SHP77 (cell line): ENCODE data around the gene ADCY4.

Experiments used
- DNase-seq, 2 experiments: peaks; one replicate each; lab custom pipeline; 2025; lab: John Stamatoyannopoulos, UW

ADCY4 gene

GRCh38 chr14:24297190-24297964 lies 37.5 kb downstream of the ADCY4 start:
- peak; percentile 43 to 47 for DNase-seq

GRCh38 chr14:24296341-24297157 lies 38.3 kb downstream of the ADCY4 start:
- DNase-seq: peak; percentile 71 to 75

GRCh38 chr14:24293525-24293924 lies 41.3 kb downstream of the ADCY4 start:
- DNase-seq: no peak

- no peak for DNase-seq
Observed at GRCh38 chr14:24292118-24292807, 42.6 kb downstream of the ADCY4 start.

GRCh38 chr14:24291446-24292117 lies 43.3 kb downstream of the ADCY4 start:
- no peak for DNase-seq

GRCh38 chr14:24290746-24291145 lies 44.1 kb downstream of the ADCY4 start:
- no peak for DNase-seq

- no peak for DNase-seq
Observed at GRCh38 chr14:24289649-24290280, 45.1 kb downstream of the ADCY4 start.

GRCh38 chr14:24286996-24287395 lies 47.9 kb downstream of the ADCY4 start:
- DNase-seq: no peak

- no peak for DNase-seq
Observed at GRCh38 chr14:24285351-24285750, 49.5 kb downstream of the ADCY4 start.

- DNase-seq: no peak
Observed at GRCh38 chr14:24284501-24285035, 50.3 kb downstream of the ADCY4 start.

- no peak for DNase-seq
Observed at GRCh38 chr14:24283796-24284460, 50.9 kb downstream of the ADCY4 start.

GRCh38 chr14:24282736-24283135 lies 52.1 kb downstream of the ADCY4 start:
- no peak for DNase-seq

- DNase-seq: no peak
Observed at GRCh38 chr14:24281636-24282035, 53.2 kb downstream of the ADCY4 start.

GRCh38 chr14:24280797-24281460 lies 53.9 kb downstream of the ADCY4 start:
- DNase-seq: no peak

GRCh38 chr14:24279301-24280186 lies 55.3 kb downstream of the ADCY4 start:
- DNase-seq: no peak

- DNase-seq: no peak
Observed at GRCh38 chr14:24278424-24278823, 56.4 kb downstream of the ADCY4 start.

- DNase-seq: no peak
Observed at GRCh38 chr14:24277606-24278321, 57.1 kb downstream of the ADCY4 start.

GRCh38 chr14:24277071-24277470 lies 57.8 kb downstream of the ADCY4 start:
- DNase-seq: no peak
